ENCODE measurements around the gene TRIM69.

DNA sequence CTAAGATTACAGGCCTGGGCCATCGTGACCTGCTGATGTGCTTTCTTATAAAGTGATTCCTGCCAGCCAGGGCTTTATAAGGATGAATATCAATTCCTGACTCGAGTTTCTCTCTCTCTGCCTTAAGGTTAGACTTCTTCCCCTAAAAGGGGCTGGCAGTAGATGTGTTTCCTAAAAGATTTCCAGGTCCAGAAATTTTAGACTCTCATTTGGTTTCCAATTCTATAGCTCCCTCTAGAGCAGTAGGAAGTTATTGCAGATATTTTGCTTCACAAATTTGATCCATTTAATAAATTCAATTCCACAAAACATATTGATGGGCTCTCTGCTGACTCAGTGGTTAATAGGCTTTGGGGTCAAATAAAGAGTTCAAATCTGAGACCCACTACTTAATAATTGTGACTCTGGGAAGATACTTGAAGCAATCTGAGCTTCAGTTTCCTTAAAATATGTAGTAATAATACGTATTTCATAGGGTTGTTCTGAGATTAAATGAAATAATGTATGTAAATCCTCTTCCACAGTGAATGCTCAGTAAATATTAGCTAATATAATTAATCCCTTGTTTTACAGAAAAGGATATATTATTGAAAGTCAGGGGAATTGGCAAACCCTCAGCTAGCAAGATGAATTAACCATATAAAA lies 2.1 kb downstream of the TRIM69 start:
- TF ChIP-seq POLR2AphosphoS5 (IDR thresholded peaks at IDR 0.05; ENCODE audit: low read depth) (no peak), SPI1 (IDR thresholded peaks at IDR 0.05; ENCODE audit: borderline replicate concordance, low read depth) (no peak), GABPA (IDR thresholded peaks at IDR 0.05; ENCODE audit: low read depth) (no peak)
- TF ChIP-seq, protein P1, sequence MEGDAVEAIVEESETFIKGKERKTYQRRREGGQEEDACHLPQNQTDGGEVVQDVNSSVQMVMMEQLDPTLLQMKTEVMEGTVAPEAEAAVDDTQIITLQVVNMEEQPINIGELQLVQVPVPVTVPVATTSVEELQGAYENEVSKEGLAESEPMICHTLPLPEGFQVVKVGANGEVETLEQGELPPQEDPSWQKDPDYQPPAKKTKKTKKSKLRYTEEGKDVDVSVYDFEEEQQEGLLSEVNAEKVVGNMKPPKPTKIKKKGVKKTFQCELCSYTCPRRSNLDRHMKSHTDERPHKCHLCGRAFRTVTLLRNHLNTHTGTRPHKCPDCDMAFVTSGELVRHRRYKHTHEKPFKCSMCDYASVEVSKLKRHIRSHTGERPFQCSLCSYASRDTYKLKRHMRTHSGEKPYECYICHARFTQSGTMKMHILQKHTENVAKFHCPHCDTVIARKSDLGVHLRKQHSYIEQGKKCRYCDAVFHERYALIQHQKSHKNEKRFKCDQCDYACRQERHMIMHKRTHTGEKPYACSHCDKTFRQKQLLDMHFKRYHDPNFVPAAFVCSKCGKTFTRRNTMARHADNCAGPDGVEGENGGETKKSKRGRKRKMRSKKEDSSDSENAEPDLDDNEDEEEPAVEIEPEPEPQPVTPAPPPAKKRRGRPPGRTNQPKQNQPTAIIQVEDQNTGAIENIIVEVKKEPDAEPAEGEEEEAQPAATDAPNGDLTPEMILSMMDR (IDR thresholded peaks at IDR 0.05; ENCODE audit: insufficient read depth, low read length) = peak; percentile 44
- TF ChIP-seq, protein P2, sequence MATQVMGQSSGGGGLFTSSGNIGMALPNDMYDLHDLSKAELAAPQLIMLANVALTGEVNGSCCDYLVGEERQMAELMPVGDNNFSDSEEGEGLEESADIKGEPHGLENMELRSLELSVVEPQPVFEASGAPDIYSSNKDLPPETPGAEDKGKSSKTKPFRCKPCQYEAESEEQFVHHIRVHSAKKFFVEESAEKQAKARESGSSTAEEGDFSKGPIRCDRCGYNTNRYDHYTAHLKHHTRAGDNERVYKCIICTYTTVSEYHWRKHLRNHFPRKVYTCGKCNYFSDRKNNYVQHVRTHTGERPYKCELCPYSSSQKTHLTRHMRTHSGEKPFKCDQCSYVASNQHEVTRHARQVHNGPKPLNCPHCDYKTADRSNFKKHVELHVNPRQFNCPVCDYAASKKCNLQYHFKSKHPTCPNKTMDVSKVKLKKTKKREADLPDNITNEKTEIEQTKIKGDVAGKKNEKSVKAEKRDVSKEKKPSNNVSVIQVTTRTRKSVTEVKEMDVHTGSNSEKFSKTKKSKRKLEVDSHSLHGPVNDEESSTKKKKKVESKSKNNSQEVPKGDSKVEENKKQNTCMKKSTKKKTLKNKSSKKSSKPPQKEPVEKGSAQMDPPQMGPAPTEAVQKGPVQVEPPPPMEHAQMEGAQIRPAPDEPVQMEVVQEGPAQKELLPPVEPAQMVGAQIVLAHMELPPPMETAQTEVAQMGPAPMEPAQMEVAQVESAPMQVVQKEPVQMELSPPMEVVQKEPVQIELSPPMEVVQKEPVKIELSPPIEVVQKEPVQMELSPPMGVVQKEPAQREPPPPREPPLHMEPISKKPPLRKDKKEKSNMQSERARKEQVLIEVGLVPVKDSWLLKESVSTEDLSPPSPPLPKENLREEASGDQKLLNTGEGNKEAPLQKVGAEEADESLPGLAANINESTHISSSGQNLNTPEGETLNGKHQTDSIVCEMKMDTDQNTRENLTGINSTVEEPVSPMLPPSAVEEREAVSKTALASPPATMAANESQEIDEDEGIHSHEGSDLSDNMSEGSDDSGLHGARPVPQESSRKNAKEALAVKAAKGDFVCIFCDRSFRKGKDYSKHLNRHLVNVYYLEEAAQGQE (IDR thresholded peaks at IDR 0.05; ENCODE audit: insufficient replicate concordance, low read depth) = no peak
